ENCODE measurements around the gene NMNAT2.

NMNAT2 gene

GRCh38 chr1:183308719-183309118, 109.5 kb downstream of the NMNAT2 start:
- no peak for DNase-seq

GRCh38 chr1:183306317-183307042, 111.7 kb downstream of the NMNAT2 start:
- DNase-seq, result no peak

DNA sequence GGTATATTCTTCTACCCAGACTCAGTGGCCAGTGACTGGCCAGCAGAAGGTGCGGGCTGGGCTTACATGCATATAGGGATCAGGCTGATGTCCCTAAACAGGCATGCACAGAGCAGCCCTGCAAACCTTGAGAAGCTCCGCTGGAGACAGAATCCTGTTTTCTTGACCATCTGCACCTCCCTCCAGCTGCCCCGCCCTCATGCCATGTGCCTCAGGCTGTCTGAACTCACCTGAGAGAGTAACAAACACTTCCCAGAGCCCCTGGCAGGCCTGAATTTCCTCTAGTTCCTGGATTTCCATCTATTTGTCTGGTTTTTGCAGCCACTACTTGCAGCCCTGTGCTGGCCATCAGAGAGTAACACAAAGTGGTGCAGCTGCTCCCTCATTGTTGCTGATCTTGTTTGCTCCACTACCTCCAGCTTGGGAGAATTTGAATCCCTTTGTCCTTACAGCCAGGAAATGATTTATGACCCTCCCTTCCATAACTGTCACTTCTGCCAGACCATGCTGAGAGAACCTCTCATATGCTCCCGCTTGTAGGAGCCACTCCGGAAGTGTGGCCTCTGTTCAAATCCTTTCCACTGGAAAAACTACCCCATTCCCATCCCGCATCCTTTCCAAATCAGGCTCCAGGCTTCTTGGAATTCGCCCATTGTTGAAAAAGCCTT, 113.6 kb downstream of the NMNAT2 start:
- no peak for DNase-seq

- no peak for DNase-seq
Measured at GRCh38 chr1:183303901-183304300, 114.3 kb downstream of the NMNAT2 start.

DNA sequence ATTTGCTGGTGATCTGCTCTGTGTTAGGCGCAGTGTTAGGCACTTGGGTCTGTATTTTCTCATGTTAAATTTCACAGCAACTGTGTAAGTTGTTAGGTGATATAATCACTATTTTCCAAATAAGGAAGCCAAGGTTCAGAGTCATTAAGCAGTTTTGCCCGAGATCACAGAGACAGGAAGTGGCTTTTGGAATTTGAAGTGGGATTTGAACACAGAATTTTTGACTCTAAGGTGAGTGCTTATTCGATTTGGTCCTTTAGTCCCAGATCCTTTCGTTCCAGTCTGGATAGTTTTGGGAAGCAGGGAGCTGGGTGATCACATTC, 114.9 kb downstream of the NMNAT2 start:
- DNase-seq, result no peak

- no peak for DNase-seq
Measured at GRCh38 chr1:183302452-183303322, 115.5 kb downstream of the NMNAT2 start.

DNA sequence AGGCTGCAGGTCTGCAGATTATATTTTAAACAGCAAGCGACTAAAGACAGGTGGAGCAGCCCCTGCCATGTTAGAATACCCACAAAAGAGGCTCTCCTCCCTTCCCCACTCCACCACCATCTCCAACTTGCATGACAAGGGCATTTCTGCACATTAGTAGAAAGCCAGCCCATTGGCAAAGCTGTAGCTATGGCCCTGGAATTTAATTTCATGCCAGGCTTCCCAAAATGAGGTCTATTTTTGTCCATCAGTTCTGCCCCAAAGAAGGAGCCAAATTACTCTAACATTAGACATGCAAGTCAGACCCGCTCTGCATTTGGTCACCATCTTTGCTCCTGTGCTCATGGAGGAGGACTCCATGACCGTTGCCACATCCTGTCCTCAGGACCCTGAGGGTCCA, 116.9 kb downstream of the NMNAT2 start:
- no peak for DNase-seq

GRCh38 chr1:183300828-183301227, 117.4 kb downstream of the NMNAT2 start:
- no peak for DNase-seq

GRCh38 chr1:183300395-183300794, 117.8 kb downstream of the NMNAT2 start:
- no peak for DNase-seq

- no peak for DNase-seq
Measured at GRCh38 chr1:183296782-183297181, 121.4 kb downstream of the NMNAT2 start.

DNA sequence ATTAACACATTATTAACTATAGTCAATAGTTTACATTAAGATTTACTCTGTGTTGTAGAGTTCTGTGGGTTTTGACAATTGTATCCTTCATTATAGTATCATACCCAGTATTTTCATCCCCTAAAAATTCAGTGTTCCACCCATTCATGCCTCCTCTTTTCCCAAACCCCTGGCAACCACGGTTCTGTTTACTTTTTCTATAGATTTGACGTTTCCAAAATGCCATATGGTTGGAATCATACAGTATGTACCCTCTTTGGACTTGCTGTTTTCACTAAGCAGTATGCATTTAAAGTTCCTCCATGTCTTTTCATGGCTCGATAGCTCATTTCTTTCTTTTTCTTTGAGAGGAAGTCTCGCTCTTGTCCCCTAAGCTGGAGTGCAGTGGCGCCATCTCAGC, 122.7 kb downstream of the NMNAT2 start:
- no peak for DNase-seq

- no peak for DNase-seq
Measured at GRCh38 chr1:183293876-183294275, 124.3 kb downstream of the NMNAT2 start.

DNA sequence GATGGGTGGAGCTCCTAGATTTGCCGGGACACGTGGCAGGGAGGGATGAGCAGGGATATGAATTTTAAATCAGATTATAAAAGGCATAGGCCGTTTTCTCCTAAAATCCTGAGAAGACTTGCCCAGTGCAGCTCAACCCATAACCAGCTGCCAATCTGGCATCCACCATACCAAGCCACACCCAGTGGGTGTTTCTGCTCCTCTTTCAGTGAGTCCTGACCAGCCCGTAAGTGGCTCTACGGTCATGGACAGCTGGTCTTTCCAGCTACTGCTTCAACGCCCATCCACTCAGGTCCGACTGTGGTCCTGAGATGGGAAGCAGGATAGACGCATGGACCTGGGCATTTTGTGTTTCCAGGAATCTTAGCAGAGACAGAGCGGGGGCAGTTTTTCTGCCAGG, 124.9 kb downstream of the NMNAT2 start:
- no peak for DNase-seq

GRCh38 chr1:183291802-183292514, 126.2 kb downstream of the NMNAT2 start:
- no peak for DNase-seq

GRCh38 chr1:183291216-183291762, 126.9 kb downstream of the NMNAT2 start:
- DNase-seq, result no peak

- DNase-seq, result no peak
Measured at GRCh38 chr1:183290628-183291027, 127.6 kb downstream of the NMNAT2 start.

GRCh38 chr1:183289051-183289496, 129.1 kb downstream of the NMNAT2 start:
- DNase-seq, result no peak

- no peak for DNase-seq
Measured at GRCh38 chr1:183288583-183288982, 129.6 kb downstream of the NMNAT2 start.

DNA sequence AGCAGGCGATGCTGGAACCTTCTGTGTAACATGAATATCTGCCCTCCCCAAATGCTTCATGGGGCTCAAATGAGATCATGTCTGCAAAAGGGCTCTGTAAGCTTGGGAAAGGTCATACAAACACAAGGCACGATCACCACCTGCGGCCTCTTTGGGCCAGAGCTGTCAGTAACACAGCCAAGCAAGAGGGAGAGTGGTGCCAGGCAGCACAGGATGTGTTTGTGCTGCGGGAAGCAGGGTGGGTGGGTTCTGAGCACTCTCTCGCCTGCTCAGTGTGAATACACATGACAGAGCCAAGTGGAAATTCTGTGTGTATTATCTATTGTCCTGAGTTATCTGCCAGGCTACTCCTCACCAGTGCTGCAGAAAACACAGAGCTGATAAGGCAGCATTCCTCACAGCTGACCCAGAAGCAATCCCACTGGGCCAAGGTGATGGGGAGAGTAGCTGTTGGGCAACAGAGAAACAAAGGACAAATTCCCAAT, 130.9 kb downstream of the NMNAT2 start:
- DNase-seq, result no peak

DNA sequence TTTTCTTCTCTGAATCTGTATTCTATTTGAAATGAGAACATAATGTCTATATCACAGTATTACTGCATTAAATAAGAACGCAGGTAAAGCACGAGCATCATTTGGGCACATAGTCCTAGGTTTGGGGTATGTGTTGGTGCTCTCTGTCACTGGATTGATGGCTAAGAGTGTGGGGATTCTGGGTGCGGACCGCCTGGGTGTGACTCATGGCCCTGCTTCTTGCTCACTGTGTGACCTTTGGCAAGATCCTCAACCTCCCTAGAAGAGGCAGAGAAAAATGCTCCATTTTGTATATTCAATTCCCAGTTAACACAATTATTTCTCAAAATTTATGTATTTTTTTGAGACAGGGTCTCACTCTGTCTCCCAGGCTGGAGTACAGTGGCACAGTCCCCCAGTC, 132.4 kb downstream of the NMNAT2 start:
- DNase-seq, result no peak

DNA sequence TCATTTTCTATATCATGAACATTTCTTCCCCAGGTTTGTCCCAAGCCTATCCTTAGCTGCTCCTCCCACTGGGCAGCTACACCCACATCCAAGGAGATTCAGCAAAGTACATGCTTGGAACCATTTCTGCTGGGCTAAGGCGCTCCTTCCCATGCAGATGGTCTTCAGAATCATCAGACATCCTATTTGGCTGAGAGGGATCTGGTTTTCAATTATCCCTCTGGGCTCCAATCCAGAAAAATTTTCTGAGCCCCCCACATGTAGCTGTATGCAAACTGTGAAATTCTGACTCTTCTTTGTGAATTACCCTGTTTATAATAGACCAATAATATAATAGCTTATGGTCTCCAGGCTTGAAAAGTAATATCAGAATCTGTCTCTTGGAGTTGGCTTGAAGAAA, 132.9 kb downstream of the NMNAT2 start:
- DNase-seq, result no peak

DNA sequence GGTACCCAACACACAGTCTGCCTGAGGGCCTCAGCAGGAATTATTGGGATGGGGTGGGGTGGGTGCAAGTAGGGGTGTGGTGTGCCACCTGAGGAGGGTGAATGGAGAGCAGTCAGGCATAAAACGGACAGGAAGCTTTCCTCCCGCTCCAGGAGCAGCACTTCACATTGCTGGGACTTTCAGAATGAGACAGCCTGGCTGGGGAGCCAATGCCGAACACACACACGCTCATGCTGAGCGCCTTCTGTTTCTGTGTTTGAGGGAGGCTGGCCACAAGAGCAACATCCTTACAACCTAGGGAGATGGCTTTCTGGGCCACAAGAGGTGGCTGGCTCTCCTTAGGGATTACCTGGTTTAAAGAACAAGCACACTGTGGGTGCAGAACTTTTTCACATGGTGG, 134.1 kb downstream of the NMNAT2 start:
- no peak for DNase-seq

GRCh38 chr1:183283286-183283685, 134.9 kb downstream of the NMNAT2 start:
- DNase-seq, result no peak
